GM18508 (cell line): ENCODE results near the gene HLA-DQA1.
"Not testable (repeated sequence)": the region's sequence is repeated elsewhere in the genome, so short reads cannot be mapped to it uniquely, and the experiment has no call there.

Source experiments
- ATAC-seq: cut with Tn5 transposase; IDR thresholded peaks from one replicate; pipeline ENCODE4 v1.9.1; 2021; ENCODE audit warnings: moderate number of reproducible peaks; ENCODE audit not compliant: insufficient read depth, unreplicated experiment

HLA-DQA1 gene

GRCh38 chr6:32637219-32637880, at the start of gene HLA-DQA1:
TSS of gene HLA-DQA1 (plus strand) at chr6:32637406. CDS start at chr6:32637459, 53 bp downstream.
- peak; percentile 61 for ATAC-seq

- no peak for ATAC-seq
These were observed 49.0 kb upstream of the HLA-DQA1 start for GRCh38 chr6:32588156-32588555.

- peak; percentile 88 for ATAC-seq
These were observed 47.4 kb upstream of the HLA-DQA1 start, which contains the start of gene HLA-DRB1 for GRCh38 chr6:32589596-32590449. TSS of gene HLA-DRB1 (minus strand) at chr6:32589848. CDS start at chr6:32589742, 106 bp downstream.

- ATAC-seq: not testable (repeated sequence)
These were observed 46.5 kb upstream of the HLA-DQA1 start for GRCh38 chr6:32590713-32591112.

GRCh38 chr6:32597024-32597423, 40.2 kb upstream of the HLA-DQA1 start:
- no peak for ATAC-seq

- no peak for ATAC-seq
These were observed 34.8 kb upstream of the HLA-DQA1 start for GRCh38 chr6:32602383-32602782.

GRCh38 chr6:32603222-32603621, 34.0 kb upstream of the HLA-DQA1 start:
- ATAC-seq: no peak

- no peak for ATAC-seq
These were observed 33.3 kb upstream of the HLA-DQA1 start for GRCh38 chr6:32603888-32604287.

GRCh38 chr6:32604434-32604877, 32.8 kb upstream of the HLA-DQA1 start:
- no peak for ATAC-seq

GRCh38 chr6:32607263-32607987, 29.8 kb upstream of the HLA-DQA1 start:
- ATAC-seq: no peak

GRCh38 chr6:32607988-32608298, 29.3 kb upstream of the HLA-DQA1 start:
- no peak for ATAC-seq

GRCh38 chr6:32608362-32608761, 28.8 kb upstream of the HLA-DQA1 start:
- ATAC-seq: no peak

- no peak for ATAC-seq
These were observed 27.8 kb upstream of the HLA-DQA1 start for GRCh38 chr6:32609391-32609730.

- ATAC-seq: peak; percentile 72
These were observed 27.2 kb upstream of the HLA-DQA1 start for GRCh38 chr6:32609731-32610640.

GRCh38 chr6:32610682-32611296, 26.4 kb upstream of the HLA-DQA1 start:
- ATAC-seq: no peak

- no peak for ATAC-seq
These were observed 23.7 kb upstream of the HLA-DQA1 start for GRCh38 chr6:32613475-32613874.

GRCh38 chr6:32614366-32615081, 22.7 kb upstream of the HLA-DQA1 start:
- ATAC-seq: no peak

GRCh38 chr6:32615885-32616532, 21.2 kb upstream of the HLA-DQA1 start:
- ATAC-seq: no peak
